HG03520 (cell line): ENCODE results near the gene ARHGAP19.

Experiments used
- ATAC-seq: cut with Tn5 transposase; IDR thresholded peaks from one replicate; pipeline ENCODE4 v1.9.1; 2021; ENCODE audit warnings: mild to moderate bottlenecking, moderate library complexity; ENCODE audit not compliant: unreplicated experiment

ARHGAP19 gene

GRCh38 chr10:97292097-97292861, at the start of gene ARHGAP19:
TSS of gene ARHGAP19 (minus strand) at chr10:97292637. CDS start at chr10:97292627, 10 bp downstream.
- ATAC-seq = peak; percentile 98

GRCh38 chr10:97341416-97341815, 49.0 kb upstream of the ARHGAP19 start:
- ATAC-seq = no peak

GRCh38 chr10:97338041-97338440, 45.6 kb upstream of the ARHGAP19 start:
- ATAC-seq = no peak

- no peak for ATAC-seq
Observed at GRCh38 chr10:97336942-97337831, 44.8 kb upstream of the ARHGAP19 start.

- no peak for ATAC-seq
Observed at GRCh38 chr10:97336446-97336845, 44.0 kb upstream of the ARHGAP19 start.

GRCh38 chr10:97336006-97336405, 43.6 kb upstream of the ARHGAP19 start:
- no peak for ATAC-seq

GRCh38 chr10:97335188-97335619, 42.8 kb upstream of the ARHGAP19 start:
- ATAC-seq = peak; percentile 2

- peak; percentile 76 for ATAC-seq
Observed at GRCh38 chr10:97334370-97335175, 42.1 kb upstream of the ARHGAP19 start, which contains the start of gene FRAT2. TSS of gene FRAT2 (minus strand) at chr10:97334729. CDS start at chr10:97334572, 157 bp downstream.

GRCh38 chr10:97333601-97334369, 41.3 kb upstream of the ARHGAP19 start:
- ATAC-seq = peak; percentile 21

- ATAC-seq = no peak
Observed at GRCh38 chr10:97333351-97333600, 40.8 kb upstream of the ARHGAP19 start.

- ATAC-seq = no peak
Observed at GRCh38 chr10:97332591-97333350, 40.3 kb upstream of the ARHGAP19 start.

GRCh38 chr10:97331153-97331703, 38.8 kb upstream of the ARHGAP19 start:
- ATAC-seq = no peak

GRCh38 chr10:97329766-97330165, 37.3 kb upstream of the ARHGAP19 start:
- no peak for ATAC-seq

GRCh38 chr10:97328646-97329453, 36.4 kb upstream of the ARHGAP19 start:
- no peak for ATAC-seq

- no peak for ATAC-seq
Observed at GRCh38 chr10:97327348-97328294, 35.2 kb upstream of the ARHGAP19 start.

- no peak for ATAC-seq
Observed at GRCh38 chr10:97325754-97326153, 33.3 kb upstream of the ARHGAP19 start.

GRCh38 chr10:97323501-97323900, 31.1 kb upstream of the ARHGAP19 start:
- no peak for ATAC-seq
